Measurements from ENCODE around the gene SLC8A2.
"Not testable (repeated sequence)": the region's sequence is repeated elsewhere in the genome, so short reads cannot be mapped to it uniquely, and the experiment has no call there.

- not testable (repeated sequence) for TF ChIP-seq POLR2A (IDR thresholded peaks at IDR 0.05; ENCODE audit: control extremely low read depth in 1 of 2, low read depth in 2 of 2, low read length in 2 of 2); TAF1 (IDR thresholded peaks at IDR 0.05; ENCODE audit: low read depth, low read length); CBX5 (IDR thresholded peaks at IDR 0.05; ENCODE audit: low read depth, low read length); CHD1 (IDR thresholded peaks at IDR 0.05; ENCODE audit: low read depth, low read length)
These were observed 85.1 kb downstream of the SLC8A2 start for GRCh38 chr19:47386582-47386981.
